Renal pelvis (tissue), 12 donors: ENCODE measurements around the gene METTL24. TPM values are rescaled to one million over a fixed set of nuclear protein-coding genes. Genes with fewer than 3 reads are reported as not detected.

Experiments
- DNase-seq: peaks from one replicate; pipeline ENCODE4 v3.0.0-alpha.2; 2013
- long read RNA-seq, 16 experiments: transcript quantifications; one replicate each; lab custom pipeline, GENCODE V29; 2026
- polyA plus RNA-seq, 3 donors: library from polyadenylated mRNA; unstranded; fragments of 120-200 nt; gene quantifications; one replicate each; pipeline ENCODE4 v1.2.1, GENCODE V29; 2013; ENCODE audit not compliant: insufficient read length in 3 of 3

Gene METTL24, protein sequence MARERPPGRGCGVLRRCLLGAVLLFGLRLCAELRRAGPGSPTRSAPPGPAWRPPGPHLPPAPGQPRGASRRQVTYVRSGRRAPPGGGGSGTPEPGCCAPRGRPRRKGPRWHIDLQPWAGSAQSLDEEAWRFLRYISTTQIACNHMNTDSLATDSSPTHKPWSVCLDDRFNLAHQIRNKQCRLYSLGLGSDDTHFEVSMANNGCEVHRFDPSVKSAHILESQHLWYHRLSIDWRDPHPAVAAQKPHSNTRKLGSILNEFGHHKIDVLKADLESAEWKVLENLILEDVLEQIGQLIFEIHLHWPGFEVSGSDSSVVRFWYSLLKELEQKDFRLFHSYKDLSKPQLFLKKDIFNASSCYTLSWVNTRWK
- polyA plus RNA-seq = 10 to 100 TPM; 11.9 to 13.6 (median 13.4) TPM
- long read RNA-seq, donor 1, partial matches to known transcripts = 0 of 1 reads
- long read RNA-seq, donor 1, other reads (novel, unspliced or antisense) = 0 of 1 reads
- long read RNA-seq, donor 2, partial matches to known transcripts = 0 of 2 reads
- long read RNA-seq, donor 2, other reads (novel, unspliced or antisense) = 0 of 2 reads
- long read RNA-seq, donor 3, partial matches to known transcripts = 0 of 3 reads
- long read RNA-seq, donor 3, other reads (novel, unspliced or antisense) = 0 of 3 reads
- long read RNA-seq, donor 4, partial matches to known transcripts = 0 of 1 reads
- long read RNA-seq, donor 4, other reads (novel, unspliced or antisense) = 0 of 1 reads
- long read RNA-seq, donor 5 = 0 reads
- long read RNA-seq, donor 6, partial matches to known transcripts = 0 of 1 reads
- long read RNA-seq, donor 6, other reads (novel, unspliced or antisense) = 0 of 1 reads
- long read RNA-seq, donor 7, partial matches to known transcripts = 0 of 2 reads
- long read RNA-seq, donor 7, other reads (novel, unspliced or antisense) = 0 of 2 reads
- long read RNA-seq, donor 8, partial matches to known transcripts = 0 of 1 reads
- long read RNA-seq, donor 8, other reads (novel, unspliced or antisense) = 0 of 1 reads
- long read RNA-seq, donor 9, partial matches to known transcripts = 0 of 3 reads
- long read RNA-seq, donor 9, other reads (novel, unspliced or antisense) = 0 of 3 reads
- long read RNA-seq, donor 10, partial matches to known transcripts = 0 of 2 reads
- long read RNA-seq, donor 10, other reads (novel, unspliced or antisense) = 0 of 2 reads
- long read RNA-seq, donor 11 = 0 reads
- long read RNA-seq, donor 12, partial matches to known transcripts = 0 of 2 reads
- long read RNA-seq, donor 12, other reads (novel, unspliced or antisense) = 0 of 2 reads
- long read RNA-seq, donor 13 = 0 reads
- long read RNA-seq, donor 14, partial matches to known transcripts = 0 of 4 reads
- long read RNA-seq, donor 14, other reads (novel, unspliced or antisense) = 0 of 4 reads
- long read RNA-seq, donor 15, partial matches to known transcripts = 0 of 2 reads
- long read RNA-seq, donor 15, other reads (novel, unspliced or antisense) = 0 of 2 reads
- long read RNA-seq, donor 16, partial matches to known transcripts = 0 of 1 reads
- long read RNA-seq, donor 16, other reads (novel, unspliced or antisense) = 0 of 1 reads

DNA sequence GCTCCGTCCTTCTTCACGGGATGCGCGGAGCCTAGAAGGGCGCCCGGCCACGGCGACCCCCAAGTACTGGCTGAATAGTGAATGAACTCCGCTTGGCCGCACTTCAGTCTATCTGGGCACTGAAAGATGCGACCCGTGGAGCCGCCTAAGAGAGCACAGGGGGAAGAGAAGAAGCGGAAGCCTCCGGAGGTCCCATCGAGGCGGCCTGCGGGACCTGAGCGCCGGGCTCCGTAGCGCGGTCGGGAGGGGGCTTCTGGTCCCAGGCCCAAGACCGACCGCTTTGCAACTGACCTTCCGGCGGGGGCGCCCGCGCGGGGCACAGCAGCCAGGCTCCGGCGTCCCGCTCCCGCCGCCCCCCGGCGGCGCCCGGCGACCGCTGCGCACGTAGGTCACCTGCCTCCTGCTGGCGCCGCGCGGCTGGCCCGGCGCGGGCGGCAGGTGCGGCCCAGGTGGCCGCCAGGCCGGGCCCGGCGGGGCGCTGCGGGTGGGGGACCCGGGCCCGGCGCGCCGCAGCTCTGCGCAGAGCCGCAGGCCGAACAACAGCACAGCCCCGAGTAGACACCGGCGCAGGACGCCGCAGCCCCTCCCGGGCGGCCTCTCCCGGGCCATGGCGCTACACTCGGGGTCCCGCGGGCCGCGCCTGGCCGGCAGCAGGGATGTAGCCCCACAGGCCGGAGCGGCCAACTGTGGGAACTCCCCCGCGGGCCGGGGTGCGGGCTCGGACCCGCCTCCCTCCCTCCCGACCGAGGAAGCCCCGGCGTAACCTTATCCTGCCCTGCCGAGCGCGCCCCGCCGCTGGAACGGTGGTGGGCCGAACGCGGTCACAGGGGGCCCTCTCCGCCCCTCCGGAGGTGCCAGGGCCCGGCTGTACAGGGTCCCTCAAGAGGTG is at the start of gene METTL24:
METTL24 (minus strand) TSS at position 686 of the 889 bp plus-strand sequence; CDS start at position 609, 77 bp downstream.
- DNase-seq = peak; percentile 48

DNA sequence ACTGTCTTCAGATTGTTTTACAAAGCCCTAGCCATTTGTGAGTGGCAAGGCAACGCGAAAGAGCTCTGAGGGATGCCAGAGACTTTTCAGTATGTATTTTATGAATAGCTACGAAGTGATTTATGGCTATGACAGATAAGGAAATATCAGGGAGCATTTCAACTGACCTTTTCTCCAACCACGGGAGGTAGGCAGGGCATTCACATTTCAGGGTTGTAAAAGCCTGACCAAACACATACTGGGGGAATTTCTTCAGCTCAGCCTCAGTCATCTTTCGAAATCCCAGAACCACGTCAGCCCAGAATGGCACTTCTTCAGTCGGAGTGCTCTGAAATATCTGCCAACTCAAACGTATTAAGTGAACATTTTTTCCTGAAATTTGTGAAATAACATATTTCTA is 46.5 kb upstream of the METTL24 start:
- DNase-seq = no peak

DNA sequence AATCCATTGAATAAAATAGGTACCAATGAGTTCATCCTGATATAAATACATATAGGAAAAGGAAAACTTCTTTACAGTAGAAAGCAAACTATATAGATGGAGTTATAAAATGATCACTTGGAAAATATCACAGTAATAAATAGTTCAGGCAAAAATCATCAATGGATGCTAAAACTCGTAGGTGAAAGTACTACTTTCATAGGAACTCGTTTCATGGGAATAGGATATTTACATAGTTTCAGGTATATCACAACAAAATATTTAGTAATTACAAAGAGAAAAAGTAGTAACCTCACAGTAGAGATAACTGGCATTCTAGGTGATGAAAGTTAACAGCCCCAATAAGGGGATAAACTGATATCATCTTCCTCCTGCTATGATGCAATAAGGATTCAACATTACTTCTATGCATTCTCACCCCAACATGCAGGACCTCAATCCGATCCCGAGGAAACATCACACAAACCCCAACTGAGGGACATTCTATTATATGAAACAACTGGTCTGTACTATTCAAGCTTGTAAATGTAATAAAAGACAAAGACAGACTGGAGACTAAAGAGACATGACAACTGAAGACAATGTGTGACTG is 43.5 kb upstream of the METTL24 start:
- DNase-seq = no peak

DNA sequence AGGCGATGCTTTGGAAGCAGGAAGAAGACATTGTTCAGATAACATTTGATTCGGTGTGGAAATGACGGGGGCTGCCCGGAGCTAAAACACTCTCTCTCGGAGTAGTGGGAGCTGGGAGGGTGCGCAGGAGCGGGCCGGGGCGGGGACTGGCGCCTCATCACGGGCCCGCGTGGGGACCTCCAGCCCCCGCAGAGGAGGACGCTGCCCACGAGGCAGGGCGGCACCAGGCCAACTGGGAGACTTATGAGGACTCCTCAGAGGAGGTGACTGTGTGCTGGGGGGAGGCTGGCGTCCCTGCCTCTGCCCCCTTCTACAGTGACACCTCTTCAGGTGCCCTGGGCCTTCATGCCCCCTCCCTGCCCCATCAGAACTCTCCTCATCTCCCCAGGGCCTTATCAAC is 42.1 kb upstream of the METTL24 start:
- DNase-seq = no peak

DNA sequence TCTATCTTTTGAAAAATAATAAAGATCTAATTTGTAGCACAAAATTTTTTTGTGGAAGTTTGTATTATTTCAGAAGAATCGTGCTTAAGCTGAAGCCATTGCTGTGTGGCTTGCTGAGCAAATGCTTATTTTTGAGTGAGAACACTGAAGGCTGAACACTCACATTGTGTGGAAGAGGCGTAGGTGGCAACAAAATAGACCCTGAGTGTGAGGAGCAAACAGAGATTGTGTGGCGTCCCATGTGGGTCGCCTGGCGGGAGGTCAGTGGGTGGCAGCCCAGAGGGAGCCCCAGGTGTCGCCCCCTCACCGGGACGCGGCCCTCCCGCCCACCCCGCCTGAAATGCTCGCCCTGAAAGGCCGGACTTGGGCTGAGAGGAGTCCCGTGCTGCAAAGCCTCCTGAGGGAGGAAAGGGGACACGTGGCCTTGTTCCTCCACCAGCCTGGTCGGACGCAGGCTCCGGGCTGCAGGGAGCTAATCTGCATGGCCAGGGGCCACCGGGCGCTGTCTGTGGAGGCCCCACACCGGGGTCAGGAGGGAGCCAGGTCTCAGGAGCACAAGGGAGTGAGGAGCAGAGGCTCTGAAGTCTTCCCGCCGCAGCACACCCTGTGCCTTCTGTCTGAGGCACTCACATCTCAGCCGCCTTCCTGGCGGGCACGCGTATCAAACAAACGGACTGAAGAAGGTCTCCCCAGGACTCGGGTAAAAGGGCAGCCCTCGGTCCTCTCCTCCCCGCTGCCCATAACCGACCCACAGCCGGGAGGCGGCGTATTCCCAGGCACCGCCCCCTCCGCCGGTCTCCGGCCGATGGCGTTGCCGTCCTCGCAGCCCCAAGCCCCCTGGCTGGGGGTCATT is 41.3 kb upstream of the METTL24 start:
- DNase-seq = no peak

DNA sequence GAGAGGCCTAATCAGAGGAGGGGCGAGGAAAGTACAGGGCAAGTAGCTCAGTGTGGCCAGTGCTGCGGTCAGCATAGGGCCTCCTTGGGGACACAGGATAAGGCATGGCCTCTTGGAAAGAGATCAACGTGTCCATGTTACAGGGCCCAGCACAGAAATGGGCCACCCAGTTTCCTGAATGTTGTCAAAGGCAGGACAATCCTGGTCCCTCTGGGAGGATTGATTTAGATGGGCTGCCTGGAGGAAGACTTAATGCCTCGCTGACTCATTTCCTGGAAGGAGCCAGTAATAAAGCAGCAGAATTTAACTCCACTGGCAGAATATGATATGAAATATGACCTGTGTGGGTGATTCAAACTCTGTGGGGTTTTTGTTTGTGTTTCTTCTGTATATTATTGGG is 40.6 kb upstream of the METTL24 start:
- no peak for DNase-seq

DNA sequence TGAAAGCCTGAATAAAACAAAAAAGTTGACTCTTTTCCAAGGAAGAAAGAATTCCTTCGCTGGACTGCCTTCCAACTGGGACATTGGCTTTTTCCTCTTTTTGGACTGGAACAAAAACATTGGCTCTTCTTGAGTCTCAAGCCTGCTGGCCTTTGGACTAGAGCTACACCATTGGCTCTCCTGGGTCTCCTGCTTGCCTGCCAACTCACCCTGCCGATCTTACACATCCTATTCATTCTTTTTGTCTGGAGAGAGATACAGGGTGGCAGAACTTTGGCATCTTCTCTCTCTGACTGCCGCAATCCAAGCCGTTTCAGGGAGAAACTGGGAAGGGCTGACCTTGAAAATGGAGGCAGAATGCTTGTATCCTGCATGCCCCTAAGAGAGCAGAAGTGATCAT is 37.1 kb upstream of the METTL24 start:
- no peak for DNase-seq

DNA sequence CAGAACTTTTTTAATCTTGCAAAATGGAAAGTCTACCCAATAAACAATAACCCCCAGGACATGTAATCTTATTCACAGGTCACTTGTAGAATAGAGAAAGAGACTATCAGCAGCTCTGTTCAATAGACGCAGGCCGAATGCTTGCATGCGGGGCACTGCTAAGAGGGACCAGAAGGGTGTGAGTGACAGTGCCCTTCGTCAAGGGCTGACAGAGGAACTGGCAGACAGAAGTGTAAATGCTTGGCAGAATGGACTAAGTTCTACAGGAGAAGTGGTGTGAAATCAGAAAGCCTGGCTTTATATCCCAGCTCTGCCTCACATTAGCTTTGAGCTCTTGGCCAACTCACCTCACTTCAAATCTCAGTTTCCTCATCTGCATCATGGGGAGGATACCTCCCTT is 36.3 kb upstream of the METTL24 start:
- DNase-seq = no peak

DNA sequence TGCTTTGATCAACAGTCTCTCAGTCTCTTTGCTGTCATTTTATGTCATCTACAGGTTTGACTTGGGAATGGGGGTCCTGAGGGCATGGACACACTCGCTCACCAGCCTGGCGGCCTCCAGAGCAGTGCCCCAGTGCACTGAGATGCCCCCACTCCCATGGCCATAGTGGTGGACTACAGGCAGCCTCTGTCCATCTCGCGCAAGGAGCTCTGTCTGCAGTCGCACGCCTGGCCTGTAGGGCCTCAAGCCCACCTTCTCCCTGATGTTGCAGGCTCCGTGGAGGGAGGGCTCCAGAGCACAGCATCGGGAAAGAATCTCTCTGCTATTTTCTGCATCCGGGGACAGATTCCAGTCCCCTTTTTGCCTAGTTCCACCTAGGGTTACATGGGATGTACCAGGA is 34.6 kb upstream of the METTL24 start:
- no peak for DNase-seq

DNA sequence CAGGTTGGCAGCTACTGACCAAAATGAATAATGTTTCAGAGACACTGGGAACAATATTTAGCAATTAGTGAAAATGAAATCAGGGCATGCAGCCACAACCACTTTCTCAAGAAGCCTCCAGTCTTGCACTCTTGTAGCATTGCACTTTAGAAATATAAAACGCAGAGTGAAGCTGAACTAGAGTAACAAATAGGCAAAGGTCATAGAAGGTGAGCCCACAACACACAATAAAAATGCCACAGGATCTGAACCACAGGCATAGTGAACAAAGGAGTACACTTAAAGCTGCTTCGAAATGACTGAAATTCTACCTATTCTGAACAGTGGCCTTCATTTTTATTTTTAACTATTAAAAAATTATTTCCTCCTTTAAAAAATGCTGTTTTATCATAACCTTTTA is 32.3 kb upstream of the METTL24 start:
- DNase-seq = no peak

DNA sequence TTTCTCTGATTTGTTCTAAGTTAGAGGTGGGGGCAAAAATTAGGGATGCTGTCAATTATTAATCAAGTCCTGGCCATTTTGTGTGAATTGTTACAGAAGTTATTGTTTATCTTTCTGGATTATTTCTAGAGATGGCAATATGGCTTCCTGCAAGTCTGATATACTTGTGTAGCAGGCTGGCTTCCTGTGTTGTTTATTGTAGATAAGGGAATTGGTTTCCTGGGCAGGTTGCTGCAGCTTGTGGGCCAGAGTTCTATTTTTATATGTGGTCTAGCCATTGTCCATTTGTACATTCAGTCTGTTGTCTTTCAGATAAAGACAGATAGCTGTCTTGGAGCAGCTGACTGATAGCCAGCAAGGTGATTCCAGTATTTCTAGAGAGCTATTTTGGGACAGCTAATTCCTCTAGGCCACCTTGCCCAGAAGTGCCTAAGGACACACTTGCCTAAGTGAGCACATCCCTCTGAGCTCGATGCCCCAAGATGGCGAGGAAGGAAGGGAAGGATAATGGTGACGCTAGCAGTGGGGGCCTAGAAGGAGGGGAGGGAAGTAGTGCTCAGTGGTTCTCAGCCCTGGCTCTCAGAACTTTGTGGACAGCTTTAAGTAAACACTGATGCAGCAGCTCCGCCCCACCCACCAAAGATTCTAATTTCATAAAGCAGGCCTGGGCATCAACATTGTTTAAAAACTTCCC is 31.7 kb upstream of the METTL24 start:
- DNase-seq = no peak

DNA sequence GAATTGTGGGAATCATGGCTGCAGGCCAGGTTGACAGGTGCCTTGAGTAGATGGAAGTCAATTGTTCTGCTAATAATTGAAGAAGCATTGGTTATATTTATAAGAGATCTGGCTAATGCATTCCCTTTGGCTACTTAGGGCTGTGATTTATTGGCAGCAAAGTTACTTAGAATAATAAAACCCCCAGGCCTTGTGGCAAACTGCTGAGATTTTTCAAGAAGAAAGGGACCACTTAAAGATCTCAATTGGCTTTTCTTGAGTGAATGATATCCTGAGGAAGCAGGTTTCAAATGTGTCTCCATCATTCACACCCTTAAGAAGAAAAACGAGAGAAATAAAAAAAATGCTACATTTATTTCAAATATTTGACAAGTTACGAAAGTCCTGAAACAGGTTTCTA is 29.8 kb upstream of the METTL24 start:
- no peak for DNase-seq

DNA sequence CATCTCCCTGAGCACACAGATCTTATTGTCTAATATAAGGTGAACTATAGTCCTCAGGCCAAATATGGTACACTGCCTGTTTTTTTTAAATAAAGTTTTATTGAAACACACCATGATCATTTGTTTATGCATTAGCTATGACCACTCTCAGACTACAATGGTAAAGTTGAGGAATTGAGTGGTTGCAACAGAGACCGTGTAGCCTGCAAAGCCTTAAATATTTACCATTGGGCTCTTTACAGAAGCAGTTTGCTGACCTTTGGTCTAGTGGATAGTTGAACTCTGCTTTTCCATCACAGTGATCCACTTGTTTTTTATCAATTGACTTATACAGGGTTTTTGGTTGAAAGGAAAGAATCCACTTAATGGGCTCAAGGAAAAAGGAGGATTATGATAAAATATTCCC is 27.3 kb upstream of the METTL24 start:
- DNase-seq = no peak

DNA sequence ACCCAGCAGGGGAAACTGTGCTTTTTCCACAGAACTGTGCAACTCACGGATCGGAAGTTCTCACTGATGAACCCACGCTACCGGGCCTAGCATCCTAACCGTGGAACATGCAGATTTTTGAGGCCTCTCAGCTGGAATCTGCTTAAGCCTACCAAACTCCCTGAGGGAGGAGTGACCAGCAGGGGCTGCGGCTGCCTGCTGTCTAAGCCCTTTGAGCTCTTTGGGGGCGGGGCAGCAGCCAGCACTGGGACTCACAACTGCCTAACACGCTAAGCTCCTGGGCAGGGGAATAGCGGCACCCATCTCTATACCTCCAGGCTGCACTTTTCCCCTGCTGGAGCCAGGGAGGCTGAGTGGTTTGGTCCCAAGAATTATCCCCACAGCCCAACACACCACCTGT is 20.4 kb upstream of the METTL24 start:
- no peak for DNase-seq

DNA sequence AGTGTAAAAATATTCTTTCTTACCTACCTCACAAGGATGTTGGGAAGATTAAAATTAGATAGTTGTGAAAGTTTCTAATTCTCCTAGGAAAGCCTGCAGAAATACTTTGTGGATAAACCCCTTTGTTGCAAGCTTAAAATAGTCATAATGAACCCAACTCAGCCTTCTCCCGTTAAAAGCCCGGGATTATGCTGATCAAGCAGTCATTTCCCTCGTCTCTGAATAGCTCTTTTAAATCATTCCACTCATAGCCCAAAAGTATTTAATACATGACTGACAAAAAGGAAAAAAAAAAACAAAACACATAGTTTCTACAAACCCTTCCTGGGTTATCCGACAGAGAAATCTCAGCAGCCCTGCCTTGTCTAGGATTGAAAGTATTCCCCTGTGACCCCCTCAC is 10.9 kb upstream of the METTL24 start:
- no peak for DNase-seq

DNA sequence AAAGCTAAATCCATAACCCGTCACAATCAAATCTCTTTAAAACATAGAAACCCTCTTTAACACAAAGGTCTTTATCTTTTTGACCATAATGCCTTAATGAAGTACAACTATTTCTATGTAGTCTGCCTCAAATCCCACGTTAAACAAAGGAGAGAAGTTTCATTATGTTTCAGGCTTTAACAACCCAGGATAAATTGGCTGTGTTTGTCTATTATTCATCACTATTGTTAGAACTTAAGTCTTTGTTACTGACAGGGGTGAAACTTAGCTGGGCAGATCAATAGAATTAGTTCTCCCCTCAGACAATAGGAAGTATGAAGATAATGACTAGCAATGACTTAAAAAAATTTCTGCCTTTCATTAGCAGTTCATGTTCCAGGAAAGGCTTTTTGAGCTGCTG is 10.1 kb upstream of the METTL24 start:
- DNase-seq = no peak

DNA sequence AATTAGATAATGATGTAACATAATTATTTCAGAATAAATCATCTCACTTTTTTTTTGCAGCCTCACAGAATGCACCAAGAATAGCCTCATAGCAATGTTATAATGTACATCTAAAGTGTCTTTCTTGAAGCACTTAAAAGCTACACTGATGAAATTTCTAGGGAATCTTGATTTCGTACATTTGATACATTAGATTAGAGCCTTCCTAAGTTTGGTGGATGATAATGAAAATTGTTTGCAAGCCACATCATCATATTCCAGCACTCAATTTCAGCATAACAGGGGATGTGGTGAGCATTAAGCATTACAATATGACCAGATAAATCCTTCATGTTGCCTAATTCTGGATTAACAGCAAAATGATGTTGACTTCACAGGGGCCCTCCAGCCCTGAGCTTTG is 9.7 kb upstream of the METTL24 start:
- no peak for DNase-seq

DNA sequence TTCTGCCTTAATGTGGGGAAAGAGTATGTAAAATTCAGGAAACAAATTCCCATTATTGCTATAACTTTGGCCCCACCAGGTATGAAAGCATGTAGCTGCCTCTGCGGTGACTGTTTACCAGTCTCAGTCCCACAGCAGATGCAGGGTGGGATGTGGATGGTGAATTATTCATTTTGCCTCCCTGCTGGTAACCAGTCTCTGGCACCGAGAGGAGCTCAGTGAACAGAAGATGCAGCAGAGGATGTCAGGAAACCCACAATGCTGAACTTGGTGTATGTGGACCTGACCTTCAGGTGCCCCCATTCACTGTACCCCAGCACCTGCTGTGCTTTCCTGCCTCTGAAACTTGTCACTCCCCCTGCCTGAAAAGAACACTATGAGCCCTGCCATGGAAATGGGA is 8.8 kb upstream of the METTL24 start:
- no peak for DNase-seq
